Measurements from ENCODE around the gene SHISAL2A.

- TF ChIP-seq ZFP3 (CRISPR knock-in tag; IDR thresholded peaks at IDR 0.05) (no peak), PATZ1 (CRISPR knock-in tag; IDR thresholded peaks at IDR 0.05; ENCODE audit: borderline replicate concordance) (no peak), TCF4 (CRISPR knock-in tag; IDR thresholded peaks at IDR 0.05; ENCODE audit: borderline replicate concordance) (no peak), OSR1 (CRISPR knock-in tag; IDR thresholded peaks at IDR 0.05) (no peak)
- TF ChIP-seq, protein P1, sequence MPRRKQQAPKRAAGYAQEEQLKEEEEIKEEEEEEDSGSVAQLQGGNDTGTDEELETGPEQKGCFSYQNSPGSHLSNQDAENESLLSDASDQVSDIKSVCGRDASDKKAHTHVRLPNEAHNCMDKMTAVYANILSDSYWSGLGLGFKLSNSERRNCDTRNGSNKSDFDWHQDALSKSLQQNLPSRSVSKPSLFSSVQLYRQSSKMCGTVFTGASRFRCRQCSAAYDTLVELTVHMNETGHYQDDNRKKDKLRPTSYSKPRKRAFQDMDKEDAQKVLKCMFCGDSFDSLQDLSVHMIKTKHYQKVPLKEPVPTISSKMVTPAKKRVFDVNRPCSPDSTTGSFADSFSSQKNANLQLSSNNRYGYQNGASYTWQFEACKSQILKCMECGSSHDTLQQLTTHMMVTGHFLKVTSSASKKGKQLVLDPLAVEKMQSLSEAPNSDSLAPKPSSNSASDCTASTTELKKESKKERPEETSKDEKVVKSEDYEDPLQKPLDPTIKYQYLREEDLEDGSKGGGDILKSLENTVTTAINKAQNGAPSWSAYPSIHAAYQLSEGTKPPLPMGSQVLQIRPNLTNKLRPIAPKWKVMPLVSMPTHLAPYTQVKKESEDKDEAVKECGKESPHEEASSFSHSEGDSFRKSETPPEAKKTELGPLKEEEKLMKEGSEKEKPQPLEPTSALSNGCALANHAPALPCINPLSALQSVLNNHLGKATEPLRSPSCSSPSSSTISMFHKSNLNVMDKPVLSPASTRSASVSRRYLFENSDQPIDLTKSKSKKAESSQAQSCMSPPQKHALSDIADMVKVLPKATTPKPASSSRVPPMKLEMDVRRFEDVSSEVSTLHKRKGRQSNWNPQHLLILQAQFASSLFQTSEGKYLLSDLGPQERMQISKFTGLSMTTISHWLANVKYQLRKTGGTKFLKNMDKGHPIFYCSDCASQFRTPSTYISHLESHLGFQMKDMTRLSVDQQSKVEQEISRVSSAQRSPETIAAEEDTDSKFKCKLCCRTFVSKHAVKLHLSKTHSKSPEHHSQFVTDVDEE (CRISPR knock-in tag; IDR thresholded peaks at IDR 0.05) = no peak
Observed at GRCh38 chr1:52600533-52601179, 32.3 kb upstream of the SHISAL2A start.

Measured in SK-N-SH treated with all-trans-retinoic acid at 6 μM for 48 hours (cell line).